SK-N-SH treated with all-trans-retinoic acid at 6 μM for 48 hours (cell line): Measurements from ENCODE around the gene TSPAN18.

Experiments used
- ATAC-seq: fragments of 200-7000 bp; cut with Tn5 transposase; 3 replicates; pipeline ENCODE4 v1.9.1; 2020; ENCODE audit warnings: mild to moderate bottlenecking, moderate library complexity
- ARNTL ChIP-seq: fragments of 450-650 bp; formaldehyde crosslinking; IDR thresholded peaks from 2 replicates; pipeline ENCODE4 v1.5.0; 2020; ENCODE audit warnings: low read depth, mild to moderate bottlenecking, moderate library complexity, borderline replicate concordance
- BACH2 ChIP-seq: fragments of 250-450 bp; sonication (Bioruptor Pico); IDR thresholded peaks from 2 replicates; pipeline ENCODE4 v1.9.0; 2021; ENCODE audit warnings: mild to moderate bottlenecking, borderline replicate concordance
- CREB5 ChIP-seq: fragments of 250-450 bp; sonication (Bioruptor Pico); IDR thresholded peaks from 2 replicates; pipeline ENCODE4 v1.5.1; 2020; ENCODE audit warnings: low read depth, mild to moderate bottlenecking, moderate library complexity
- CSDC2 ChIP-seq: fragments of 250-450 bp; sonication (Bioruptor Pico); IDR thresholded peaks from 2 replicates; pipeline ENCODE4 v1.5.0; 2020; ENCODE audit warnings: mild to moderate bottlenecking, moderate library complexity
- ESRRG ChIP-seq: fragments of 250-450 bp; sonication (Bioruptor Pico); IDR thresholded peaks from 2 replicates; pipeline ENCODE4 v1.6.1; 2021; ENCODE audit warnings: mild to moderate bottlenecking
- GLIS3 ChIP-seq: fragments of 250-450 bp; sonication (Bioruptor Pico); IDR thresholded peaks from 2 replicates; pipeline ENCODE4 v1.5.0; 2020; ENCODE audit warnings: mild to moderate bottlenecking, moderate library complexity
- ISL1 ChIP-seq: fragments of 250-450 bp; sonication (Bioruptor Pico); IDR thresholded peaks from 2 replicates; pipeline ENCODE4 v2.1.2; 2022; ENCODE audit warnings: mild to moderate bottlenecking, moderate library complexity
- OSR1 ChIP-seq: fragments of 250-450 bp; sonication (Bioruptor Pico); IDR thresholded peaks from 2 replicates; pipeline ENCODE4 v1.8.0; 2022; ENCODE audit warnings: moderate library complexity, mild to moderate bottlenecking, inconsistent platforms
- PATZ1 ChIP-seq: fragments of 250-450 bp; sonication (Bioruptor Pico); IDR thresholded peaks from 2 replicates; pipeline ENCODE4 v1.8.0; 2020; ENCODE audit warnings: mild to moderate bottlenecking, moderate library complexity, borderline replicate concordance
- PPARA ChIP-seq: fragments of 250-450 bp; sonication (Bioruptor Pico); IDR thresholded peaks from 2 replicates; pipeline ENCODE4 v1.5.0; 2020; ENCODE audit warnings: mild to moderate bottlenecking, borderline replicate concordance
- RARB ChIP-seq: fragments of 250-450 bp; sonication (Bioruptor Pico); IDR thresholded peaks from 2 replicates; pipeline ENCODE4 v1.8.0; 2021; ENCODE audit warnings: mild to moderate bottlenecking, moderate library complexity
- SNAI2 ChIP-seq: fragments of 250-450 bp; sonication (Bioruptor Pico); IDR thresholded peaks from 2 replicates; pipeline ENCODE4 v1.5.0; 2020; ENCODE audit warnings: mild to moderate bottlenecking, moderate library complexity
- TCF4 ChIP-seq: fragments of 250-450 bp; sonication (Bioruptor Pico); IDR thresholded peaks from 2 replicates; pipeline ENCODE4 v1.8.0; 2021; ENCODE audit warnings: mild to moderate bottlenecking, moderate library complexity, borderline replicate concordance
- TOX ChIP-seq: fragments of 250-450 bp; sonication (Bioruptor Pico); IDR thresholded peaks from 2 replicates; pipeline ENCODE4 v1.8.0; 2021; ENCODE audit warnings: mild to moderate bottlenecking, moderate library complexity, borderline replicate concordance
- TSHZ2 ChIP-seq: fragments of 250-450 bp; sonication (Bioruptor Pico); IDR thresholded peaks from 2 replicates; pipeline ENCODE4 v1.5.0; 2020; ENCODE audit warnings: mild to moderate bottlenecking, moderate library complexity
- ZC3H10 ChIP-seq: fragments of 250-450 bp; sonication (Bioruptor Pico); IDR thresholded peaks from 2 replicates; pipeline ENCODE4 v1.5.1; 2021; ENCODE audit warnings: mild to moderate bottlenecking, moderate library complexity
- ZFP3 ChIP-seq: fragments of 250-450 bp; sonication (Bioruptor Pico); IDR thresholded peaks from 2 replicates; pipeline ENCODE4 v1.5.0; 2020; ENCODE audit warnings: mild to moderate bottlenecking, moderate library complexity
- ZFP30 ChIP-seq: fragments of 450-650 bp; formaldehyde crosslinking; IDR thresholded peaks from 2 replicates; pipeline ENCODE4 v1.5.0; 2022; ENCODE audit warnings: mild to moderate bottlenecking, moderate library complexity
- ZNF565 ChIP-seq: fragments of 450-650 bp; formaldehyde crosslinking; conservative IDR thresholded peaks from 2 replicates; pipeline ENCODE4 v1.5.0; 2020; ENCODE audit warnings: low read depth, mild to moderate bottlenecking, moderate library complexity
- ZNF70 ChIP-seq: fragments of 450-650 bp; formaldehyde crosslinking; IDR thresholded peaks from 2 replicates; pipeline ENCODE4 v1.5.0; 2020; ENCODE audit warnings: mild to moderate bottlenecking, moderate library complexity
- ZNF8 ChIP-seq: fragments of 450-650 bp; formaldehyde crosslinking; IDR thresholded peaks from 2 replicates; pipeline ENCODE4 v1.5.0; 2020; ENCODE audit warnings: mild to moderate bottlenecking, moderate library complexity

The TSPAN18 gene

GRCh38 chr11:44974402-44975000 lies 247.7 kb downstream of the TSPAN18 start:
- TF ChIP-seq CSDC2 (CRISPR knock-in tag) (no peak), TCF4 (CRISPR knock-in tag) (no peak), PPARA (no peak), ZNF565 (no peak), ISL1 (CRISPR knock-in tag) (no peak), ARNTL (CRISPR knock-in tag) (no peak), TOX (no peak), PATZ1 (CRISPR knock-in tag) (no peak), ZFP30 (CRISPR knock-in tag) (no peak), CREB5 (CRISPR knock-in tag) (no peak), GLIS3 (CRISPR knock-in tag) (no peak), ZFP3 (CRISPR knock-in tag) (no peak), TSHZ2 (CRISPR knock-in tag) (no peak), ZNF70 (CRISPR knock-in tag) (no peak), BACH2 (no peak), ZC3H10 (CRISPR knock-in tag) (no peak), SNAI2 (CRISPR knock-in tag) (no peak)
- no peak for ATAC-seq

- TF ChIP-seq ZC3H10 (CRISPR knock-in tag): no peak
- no peak for TF ChIP-seq RARB
- no peak for TF ChIP-seq ISL1 (CRISPR knock-in tag)
- no peak for TF ChIP-seq CREB5 (CRISPR knock-in tag)
- ATAC-seq: no peak
Observed at GRCh38 chr11:44976576-44976975, 249.8 kb downstream of the TSPAN18 start.

- no peak for TF ChIP-seq SNAI2 (CRISPR knock-in tag)
- TF ChIP-seq CREB5 (CRISPR knock-in tag): 0 out of 2 replicates have a peak, but pooled peaks have one; percentile 14
Observed at GRCh38 chr11:44977493-44977984, 250.8 kb downstream of the TSPAN18 start.

GRCh38 chr11:44978274-44978960 lies 251.7 kb downstream of the TSPAN18 start:
- peak; percentile 33; the same call in 2 of the 3 replicates for ATAC-seq
- no peak for TF ChIP-seq ZFP3 (CRISPR knock-in tag)
- no peak for TF ChIP-seq ARNTL (CRISPR knock-in tag)
- no peak for TF ChIP-seq PPARA
- TF ChIP-seq OSR1 (CRISPR knock-in tag): no peak
- TF ChIP-seq ZFP30 (CRISPR knock-in tag): no peak
- TF ChIP-seq ESRRG: no peak
- TF ChIP-seq TOX: no peak
- TF ChIP-seq ZNF70 (CRISPR knock-in tag): no peak
- no peak for TF ChIP-seq ZNF8 (CRISPR knock-in tag)

More at GRCh38 chr11:44977493-44977984, 250.8 kb downstream of the TSPAN18 start:
- ATAC-seq: peak; percentile 59
